T-helper 2 cell treated with Interferon-gamma antibody and Interleukin-4, amounts not matched to agents 5 μg/mL and 100 μg/mL, for 36 hours (primary cell): ENCODE data around the gene MEF2C.
"Not testable (repeated sequence)": the region's sequence is repeated elsewhere in the genome, so short reads cannot be mapped to it uniquely, and the experiment has no call there.

Experiments
- DNase-seq: peaks from one replicate; pipeline ENCODE4 v3.0.0; 2021; ENCODE audit warnings: low spot score
- H3K27ac Mint-ChIP-seq: one replicate; pipeline ENCODE4 v1.8.0; 2021; ENCODE audit warnings: mild to moderate bottlenecking, mixed read lengths
- H3K27me3 Mint-ChIP-seq: one replicate; pipeline ENCODE4 v1.8.0; 2021; ENCODE audit warnings: low read depth, mixed read lengths
- H3K36me3 Mint-ChIP-seq: one replicate; pipeline ENCODE4 v1.8.0; 2021; ENCODE audit warnings: low read depth, mixed read lengths
- H3K4me1 Mint-ChIP-seq: one replicate; pipeline ENCODE4 v1.8.0; 2021; ENCODE audit warnings: low read depth, mixed read lengths
- H3K4me3 Mint-ChIP-seq: one replicate; pipeline ENCODE4 v1.8.0; 2022; ENCODE audit warnings: mild to moderate bottlenecking, moderate library complexity, mixed read lengths
- H3K9me3 Mint-ChIP-seq: one replicate; pipeline ENCODE4 v1.8.0; 2021; ENCODE audit warnings: mixed read lengths

Gene MEF2C

GRCh38 chr5:88862547-88863175 lies 20.3 kb downstream of the MEF2C start:
- Mint-ChIP-seq H3K27ac (no peak overlapping the region), H3K36me3 (no peaks in the 10 kb centered on the region), H3K4me3 (no peak overlapping the region), H3K4me1 (no peaks in the 10 kb centered on the region), H3K9me3 (no peaks in the 10 kb centered on the region), H3K27me3 (no peaks in the 10 kb centered on the region)
- no peak for DNase-seq

GRCh38 chr5:88861231-88861630 lies 21.8 kb downstream of the MEF2C start:
- no peak for DNase-seq
- Mint-ChIP-seq H3K36me3 (no peaks in the 10 kb centered on the region), H3K9me3 (no peaks in the 10 kb centered on the region), H3K4me1 (no peaks in the 10 kb centered on the region), H3K4me3 (no peak overlapping the region), H3K27ac (no peak overlapping the region), H3K27me3 (no peaks in the 10 kb centered on the region)

- DNase-seq: no peak
- Mint-ChIP-seq H3K4me3 (no peak overlapping the region), H3K36me3 (no peaks in the 10 kb centered on the region), H3K27me3 (no peaks in the 10 kb centered on the region), H3K27ac (no peak overlapping the region), H3K4me1 (no peaks in the 10 kb centered on the region), H3K9me3 (peaks cover 4% of the 10 kb centered on the region)
These were observed 22.5 kb downstream of the MEF2C start for GRCh38 chr5:88860501-88860900.

GRCh38 chr5:88858392-88858791 lies 24.6 kb downstream of the MEF2C start:
- H3K4me1 Mint-ChIP-seq: no peaks in the 10 kb centered on the region
- no peak for DNase-seq
- no peaks in the 10 kb centered on the region for H3K27me3 Mint-ChIP-seq
- H3K27ac Mint-ChIP-seq: no peak overlapping the region
- H3K9me3 Mint-ChIP-seq: peaks cover 4% of the 10 kb centered on the region
- H3K4me3 Mint-ChIP-seq: no peak overlapping the region
- no peaks in the 10 kb centered on the region for H3K36me3 Mint-ChIP-seq

- not testable (repeated sequence) for H3K36me3 Mint-ChIP-seq, H3K27me3 Mint-ChIP-seq, H3K27ac Mint-ChIP-seq
These were observed 26.6 kb downstream of the MEF2C start for GRCh38 chr5:88856381-88856780.

GRCh38 chr5:88854769-88855168 lies 28.2 kb downstream of the MEF2C start:
- peaks cover 4% of the 10 kb centered on the region for H3K9me3 Mint-ChIP-seq
- H3K4me3 Mint-ChIP-seq: no peak overlapping the region
- no peaks in the 10 kb centered on the region for H3K4me1 Mint-ChIP-seq
- peaks cover 3% of the 10 kb centered on the region for H3K27me3 Mint-ChIP-seq
- no peak for DNase-seq
- H3K27ac Mint-ChIP-seq: no peak overlapping the region
- no peaks in the 10 kb centered on the region for H3K36me3 Mint-ChIP-seq

More at GRCh38 chr5:88856381-88856780, 26.6 kb downstream of the MEF2C start:
- DNase-seq, H3K4me1 Mint-ChIP-seq, H3K4me3 Mint-ChIP-seq, H3K9me3 Mint-ChIP-seq: not testable (repeated sequence)

- Mint-ChIP-seq H3K4me1 (peaks cover 5% of the 10 kb centered on the region), H3K4me3 (no peak overlapping the region), H3K27ac (no peak overlapping the region), H3K36me3 (no peaks in the 10 kb centered on the region), H3K27me3 (peaks cover 10% of the 10 kb centered on the region), H3K9me3 (no peaks in the 10 kb centered on the region)
- DNase-seq: no peak
These were observed 35.6 kb downstream of the MEF2C start for GRCh38 chr5:88847420-88847819.

- H3K9me3 Mint-ChIP-seq: no peaks in the 10 kb centered on the region
- no peaks in the 10 kb centered on the region for H3K36me3 Mint-ChIP-seq
- DNase-seq: no peak
- H3K4me1 Mint-ChIP-seq: peaks cover 5% of the 10 kb centered on the region
- H3K27me3 Mint-ChIP-seq: peaks cover 10% of the 10 kb centered on the region
- H3K27ac Mint-ChIP-seq: no peak overlapping the region
- no peak overlapping the region for H3K4me3 Mint-ChIP-seq
These were observed 36.5 kb downstream of the MEF2C start for GRCh38 chr5:88846434-88846833.

GRCh38 chr5:88845081-88845697 lies 37.8 kb downstream of the MEF2C start:
- peaks cover 14% of the 10 kb centered on the region for H3K27me3 Mint-ChIP-seq
- no peak overlapping the region for H3K4me3 Mint-ChIP-seq
- peaks cover 5% of the 10 kb centered on the region for H3K4me1 Mint-ChIP-seq
- H3K36me3 Mint-ChIP-seq: no peaks in the 10 kb centered on the region
- H3K27ac Mint-ChIP-seq: no peak overlapping the region
- DNase-seq: no peak
- H3K9me3 Mint-ChIP-seq: no peaks in the 10 kb centered on the region

- peaks cover 5% of the 10 kb centered on the region for H3K4me1 Mint-ChIP-seq
- H3K36me3 Mint-ChIP-seq: no peaks in the 10 kb centered on the region
- peaks cover 20% of the 10 kb centered on the region for H3K27me3 Mint-ChIP-seq
- H3K4me3 Mint-ChIP-seq: no peak overlapping the region
- no peaks in the 10 kb centered on the region for H3K9me3 Mint-ChIP-seq
- H3K27ac Mint-ChIP-seq: no peak overlapping the region
- DNase-seq: no peak
These were observed 40.2 kb downstream of the MEF2C start for GRCh38 chr5:88842784-88843183.

- Mint-ChIP-seq H3K4me3 (no peak overlapping the region), H3K27me3 (peaks cover 16% of the 10 kb centered on the region)
These were observed 41.8 kb downstream of the MEF2C start for GRCh38 chr5:88841212-88841611.

GRCh38 chr5:88840495-88840894 lies 42.5 kb downstream of the MEF2C start:
- no peak for DNase-seq
- Mint-ChIP-seq H3K27me3 (peaks cover 16% of the 10 kb centered on the region), H3K4me1 (peaks cover 5% of the 10 kb centered on the region), H3K9me3 (no peaks in the 10 kb centered on the region), H3K4me3 (no peak overlapping the region), H3K36me3 (no peaks in the 10 kb centered on the region), H3K27ac (no peak overlapping the region)

More at GRCh38 chr5:88841212-88841611, 41.8 kb downstream of the MEF2C start:
- DNase-seq: no peak
- Mint-ChIP-seq H3K9me3 (no peaks in the 10 kb centered on the region), H3K4me1 (peaks cover 5% of the 10 kb centered on the region), H3K36me3 (no peaks in the 10 kb centered on the region), H3K27ac (no peak overlapping the region)

GRCh38 chr5:88839238-88839637 lies 43.7 kb downstream of the MEF2C start:
- H3K4me3 Mint-ChIP-seq: no peak overlapping the region
- no peaks in the 10 kb centered on the region for H3K9me3 Mint-ChIP-seq
- no peaks in the 10 kb centered on the region for H3K4me1 Mint-ChIP-seq
- H3K36me3 Mint-ChIP-seq: no peaks in the 10 kb centered on the region
- H3K27me3 Mint-ChIP-seq: peaks cover 16% of the 10 kb centered on the region
- no peak overlapping the region for H3K27ac Mint-ChIP-seq
- DNase-seq: no peak

GRCh38 chr5:88838500-88838899 lies 44.5 kb downstream of the MEF2C start:
- no peaks in the 10 kb centered on the region for H3K9me3 Mint-ChIP-seq
- H3K36me3 Mint-ChIP-seq: no peaks in the 10 kb centered on the region
- no peak for DNase-seq
- H3K27ac Mint-ChIP-seq: no peak overlapping the region
- H3K4me3 Mint-ChIP-seq: no peak overlapping the region
- H3K4me1 Mint-ChIP-seq: no peaks in the 10 kb centered on the region
- peaks cover 16% of the 10 kb centered on the region for H3K27me3 Mint-ChIP-seq

- no peak overlapping the region for H3K27ac Mint-ChIP-seq
- H3K27me3 Mint-ChIP-seq: peaks cover 14% of the 10 kb centered on the region
These were observed 45.2 kb downstream of the MEF2C start for GRCh38 chr5:88837817-88838216.

More at GRCh38 chr5:88837817-88838216, 45.2 kb downstream of the MEF2C start:
- no peaks in the 10 kb centered on the region for H3K36me3 Mint-ChIP-seq
- DNase-seq: no peak
- H3K4me1 Mint-ChIP-seq: no peaks in the 10 kb centered on the region
- no peaks in the 10 kb centered on the region for H3K9me3 Mint-ChIP-seq
- H3K4me3 Mint-ChIP-seq: no peak overlapping the region
